Measurements from ENCODE around the gene PLEKHG4. TPM values are rescaled to one million over a fixed set of nuclear protein-coding genes. Genes with fewer than 3 reads are reported as not detected.

The PLEKHG4 gene
- total RNA-seq (2021) (14.0 and 17.3 TPM in 2 replicates), Bru-seq, nascent RNA (percentile 41 among the genes with signal in this experiment), BruChase-seq, experiment 1, labeled RNA remaining after a 2-hour chase (percentile 46 among the genes with signal in this experiment), BruChase-seq, experiment 2, labeled RNA remaining after a 6-hour chase (percentile 77 among the genes with signal in this experiment)
- long read RNA-seq, partial matches to known transcripts = 1 of 9 reads
- long read RNA-seq, other reads (novel, unspliced or antisense) = 8 of 9 reads

- Histone ChIP-seq H3K9me3 (ENCODE audit: insufficient read depth, low read depth) (no peaks in the 10 kb centered on the region), H3K27ac (peak within 1 kb of the TSS; percentile 65; the same call in 1 of the 2 replicates), H3K9me2 (ENCODE audit: insufficient read depth) (no peaks in the 10 kb centered on the region), H3K4me2 (peak within 1 kb of the TSS; percentile 93), H3K27me3 (ENCODE audit: insufficient read depth, low read depth) (no peaks in the 10 kb centered on the region), H3K4me3 (peak within 1 kb of the TSS; percentile 75), H3K4me1 (replicated peaks; ENCODE audit: insufficient read depth) (peaks cover 28% of the 10 kb centered on the region), H2AFZ (peak within 1 kb of the TSS; percentile 78), H3K36me3 (ENCODE audit: low read depth) (peaks cover 5% of the 10 kb centered on the region; the same call in 1 of the 2 replicates), H4K20me1 (ENCODE audit: insufficient read depth) (no peaks in the 10 kb centered on the region), H3F3A (ENCODE audit: insufficient read depth, low read depth) (peaks cover 38% of the 10 kb centered on the region), H3K79me2 (ENCODE audit: low read depth) (peaks cover 23% of the 10 kb centered on the region; the same call in 1 of the 2 replicates)
- intact Hi-C loops (cut with micrococcal nuclease; ENCODE audit: unreplicated experiment) = loop anchor here (1.0 to 5.0 kb wide), 4 partner anchors 58 to 188 kb away; partner anchors contain the start of gene ZDHHC1
- ChIA-PET CTCF (interaction anchor here (0.7 to 2.4 kb wide), 7 partner anchors 9 to 309 kb away, joined by 3 to 11 read pairs (median 6); no protein-coding TSS in a partner anchor), POLR2A (ENCODE audit: unreplicated experiment) (interaction anchor here (0.6 kb wide), 1 partner anchor 21 kb away, joined by 3 read pairs; no protein-coding TSS in a partner anchor)
- peak; percentile 58 to 78 for DNase-seq
- BruUV-seq (replicated peaks) = TSS peak; percentile 31
- TF ChIP-seq EZH2 (IDR thresholded peaks at IDR 0.05; ENCODE audit: low read depth) (no peak), CTCF (conservative IDR thresholded peaks at IDR 0.05) (peak; percentile 56; the same call in 1 of the 2 replicates)
Measured at GRCh38 chr16:67279296-67280089, at the start of gene PLEKHG4. Gene PLEKHG4, plus strand, starts transcription at chr16:67279532. Its CDS starts 513 bp downstream, at chr16:67280045.

GRCh38 chr16:67229906-67230808 is 49.2 kb upstream of the PLEKHG4 start:
- no peaks in the 10 kb centered on the region for H3K9me3 ChIP-seq (ENCODE audit: insufficient read depth, low read depth)
- peaks cover 5% of the 10 kb centered on the region; the same call in 1 of the 2 replicates for H3K36me3 ChIP-seq (ENCODE audit: low read depth)
- ChIA-PET POLR2A (ENCODE audit: unreplicated experiment) (no interaction called here), CTCF (no interaction called here)
- H2AFZ ChIP-seq = no peak overlapping the region
- no TSS peak for BruUV-seq (replicated peaks)
- no peaks in the 10 kb centered on the region for H3K27me3 ChIP-seq (ENCODE audit: insufficient read depth, low read depth)
- no peak overlapping the region for H3K27ac ChIP-seq
- no peak for DNase-seq
- no peak overlapping the region for H3K4me3 ChIP-seq
- no peak for TF ChIP-seq EZH2 (IDR thresholded peaks at IDR 0.05; ENCODE audit: low read depth)
- no peak for TF ChIP-seq CTCF (conservative IDR thresholded peaks at IDR 0.05)
- no peaks in the 10 kb centered on the region for H3K9me2 ChIP-seq (ENCODE audit: insufficient read depth)
- no peaks in the 10 kb centered on the region for H4K20me1 ChIP-seq (ENCODE audit: insufficient read depth)
- peaks cover 8% of the 10 kb centered on the region for H3K4me1 ChIP-seq (replicated peaks; ENCODE audit: insufficient read depth)
- intact Hi-C loops (cut with micrococcal nuclease; ENCODE audit: unreplicated experiment) = no loop called here
- peaks cover 16% of the 10 kb centered on the region for H3K79me2 ChIP-seq (ENCODE audit: low read depth)
- no peak overlapping the region for H3K4me2 ChIP-seq
- H3F3A ChIP-seq (ENCODE audit: insufficient read depth, low read depth) = peaks cover 22% of the 10 kb centered on the region

Data from PC-9 (cell line).